Measurements from ENCODE around the gene SRRM2.
"Not testable (repeated sequence)": the region's sequence is repeated elsewhere in the genome, so short reads cannot be mapped to it uniquely, and the experiment has no call there.

SRRM2 gene

DNA sequence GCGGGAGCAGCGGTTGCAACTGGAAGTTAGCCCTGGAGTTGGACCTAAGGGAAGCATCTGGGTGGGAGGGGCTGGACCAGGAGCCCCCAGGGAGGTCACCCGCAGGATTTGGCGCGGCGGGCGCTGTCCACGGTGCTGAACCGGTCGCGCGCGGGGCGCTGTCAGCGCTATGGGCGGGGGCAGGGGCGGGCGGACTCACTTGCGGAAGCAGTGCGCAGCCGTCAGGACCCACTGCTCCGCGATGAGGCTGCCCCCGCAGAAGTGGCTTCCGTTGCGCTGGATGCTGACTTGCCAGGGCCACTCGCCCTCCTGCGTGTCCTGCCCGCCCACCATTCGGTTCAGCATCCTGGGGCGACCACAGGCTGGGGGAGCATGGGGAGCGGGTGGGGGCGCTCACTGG lies 36.9 kb upstream of the SRRM2 start:
- DNase-seq, result peak; percentile 52 to 71 (median 64)

DNA sequence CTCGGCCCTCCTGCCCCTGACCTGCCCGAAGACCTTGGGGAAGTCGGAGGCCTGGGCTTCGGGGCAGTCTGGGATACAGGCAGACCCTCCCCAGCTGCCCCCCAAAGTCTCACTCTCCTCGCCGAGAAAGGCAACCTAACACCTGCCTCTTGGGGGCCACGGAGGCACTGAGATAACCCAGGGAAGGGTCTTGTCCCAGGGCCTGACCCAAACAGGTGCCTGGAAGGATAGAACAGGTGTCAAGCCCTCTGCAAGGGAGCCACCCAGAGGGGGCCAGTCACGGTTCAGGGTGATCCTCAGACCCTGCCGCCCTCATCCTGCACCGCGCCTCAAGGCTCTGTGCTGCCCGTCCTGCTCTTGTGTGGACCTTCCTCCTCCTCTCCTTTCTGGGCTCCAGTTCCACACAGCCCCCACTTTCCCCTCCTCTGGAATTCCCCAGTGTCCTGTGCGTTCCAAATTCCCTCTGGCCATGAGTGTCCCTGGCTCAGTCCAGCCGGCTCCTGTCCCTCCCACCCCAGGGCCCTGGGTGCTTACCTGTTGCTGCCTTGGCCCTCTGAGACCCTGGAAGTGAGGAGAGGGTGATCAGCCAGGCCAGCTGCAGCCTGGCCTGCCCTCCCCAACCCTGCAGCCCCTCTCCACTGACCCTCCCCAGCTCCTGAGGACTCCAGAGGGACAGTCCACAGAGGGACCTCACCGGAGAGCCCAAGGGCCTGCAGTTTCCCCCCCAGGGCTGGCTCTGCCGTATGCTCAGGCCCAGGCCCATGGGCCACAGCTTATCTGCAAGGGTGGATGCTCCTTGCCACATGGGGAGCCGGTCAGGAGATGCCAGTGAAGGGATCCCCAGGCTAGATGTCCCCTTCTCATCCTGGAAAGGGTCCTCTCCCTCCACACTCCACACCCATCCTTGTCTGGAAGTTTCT lies 36.2 kb upstream of the SRRM2 start:
- DNase-seq, result no peak

DNA sequence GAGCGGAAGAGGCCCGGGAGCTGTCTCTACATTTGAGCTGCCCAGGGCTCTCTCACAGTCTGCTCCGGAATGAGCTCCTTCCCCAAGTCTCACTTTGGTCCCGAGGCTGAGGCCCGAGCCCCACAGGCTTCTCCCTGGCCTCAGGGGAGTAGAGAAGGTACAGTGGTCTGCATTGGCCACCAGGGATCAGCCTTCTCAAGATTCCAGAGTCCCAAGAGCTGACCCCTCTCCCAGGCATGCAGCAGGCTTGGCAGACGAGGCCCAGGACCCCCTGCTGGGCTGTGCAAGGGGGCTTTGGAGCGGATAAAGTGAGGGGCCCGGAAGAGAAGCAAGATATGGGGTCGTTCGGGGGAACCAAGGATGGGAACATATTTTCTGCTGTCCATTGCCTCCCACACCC lies 35.5 kb upstream of the SRRM2 start:
- no peak for DNase-seq

DNA sequence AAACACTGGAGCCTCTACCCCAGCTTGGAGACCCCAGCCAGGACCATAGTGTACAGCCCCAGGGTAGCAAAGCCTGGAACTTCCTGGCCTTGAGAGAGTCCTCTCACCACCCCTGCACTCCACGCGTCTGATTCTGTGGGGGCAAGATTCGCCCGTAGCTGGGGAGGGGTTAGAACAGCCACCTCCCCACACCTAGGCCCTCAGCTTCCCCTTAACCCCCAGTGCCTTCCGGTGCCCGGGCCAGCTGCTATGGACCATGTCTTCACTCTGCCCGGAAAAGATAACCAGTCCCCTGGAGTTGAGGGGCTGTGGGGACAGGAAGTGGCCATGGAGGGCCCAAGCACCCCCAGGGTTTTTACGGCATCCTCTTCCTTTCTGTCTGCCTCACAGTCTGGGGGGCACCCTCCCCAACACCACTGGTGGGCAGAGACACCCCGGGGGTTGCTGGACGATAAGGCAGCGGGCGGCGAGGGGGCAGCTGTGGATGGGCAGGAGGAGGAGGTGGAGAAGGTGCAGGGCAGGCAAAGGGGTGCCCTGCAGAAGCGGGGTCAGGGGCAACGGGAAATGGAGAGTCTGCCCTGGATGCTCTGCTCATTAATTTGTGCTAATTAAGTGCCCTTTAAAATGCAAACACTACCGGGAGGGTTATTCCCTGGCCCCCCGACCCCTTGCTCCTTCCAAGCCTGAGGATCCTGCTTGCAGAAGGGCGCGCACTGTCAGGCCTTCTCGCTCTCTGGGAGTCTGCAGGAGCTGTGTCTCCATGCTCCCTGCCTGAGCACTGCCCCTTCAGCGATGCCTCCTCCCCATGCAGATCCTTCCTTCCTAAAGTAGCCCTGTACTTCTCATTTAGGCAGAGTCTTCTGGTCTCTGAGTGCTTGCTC lies 34.8 kb upstream of the SRRM2 start:
- DNase-seq, result no peak

DNA sequence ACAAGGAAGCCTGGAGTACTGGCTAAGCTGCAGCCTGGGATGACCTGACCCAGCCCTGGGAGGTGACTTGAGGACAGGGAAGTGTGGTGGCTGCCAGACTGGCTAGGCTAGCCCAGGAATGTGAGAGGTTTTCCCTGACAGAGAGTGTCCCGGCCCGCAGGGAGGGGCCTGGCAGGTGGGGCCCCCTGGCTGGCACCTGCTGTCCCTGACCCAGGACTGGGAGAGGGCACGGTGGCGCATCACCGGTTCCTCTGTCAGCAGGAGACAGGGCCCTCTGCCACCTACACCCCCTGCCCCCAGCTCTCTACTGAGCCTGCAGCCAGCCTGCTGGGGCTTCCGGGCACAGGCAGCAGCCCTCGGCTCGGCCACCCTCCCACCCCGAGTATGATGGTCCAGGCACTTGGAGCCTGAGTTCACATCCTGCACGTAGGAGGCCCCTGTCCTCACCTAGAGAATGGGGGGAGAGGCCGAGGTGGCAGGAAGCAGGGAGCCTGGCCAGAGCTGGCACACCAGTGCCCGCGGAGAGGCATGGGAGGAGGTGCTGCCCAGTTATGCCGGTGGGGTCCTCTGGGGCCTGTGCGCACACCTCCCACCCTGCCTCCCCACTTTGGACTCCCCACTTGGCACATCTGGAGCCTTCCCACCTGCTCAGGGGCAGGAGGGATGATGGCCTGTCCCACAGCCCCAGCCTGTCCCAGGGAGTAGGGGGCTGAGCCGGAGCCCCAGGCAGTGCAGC lies 32.9 kb upstream of the SRRM2 start:
- no peak for DNase-seq

DNA sequence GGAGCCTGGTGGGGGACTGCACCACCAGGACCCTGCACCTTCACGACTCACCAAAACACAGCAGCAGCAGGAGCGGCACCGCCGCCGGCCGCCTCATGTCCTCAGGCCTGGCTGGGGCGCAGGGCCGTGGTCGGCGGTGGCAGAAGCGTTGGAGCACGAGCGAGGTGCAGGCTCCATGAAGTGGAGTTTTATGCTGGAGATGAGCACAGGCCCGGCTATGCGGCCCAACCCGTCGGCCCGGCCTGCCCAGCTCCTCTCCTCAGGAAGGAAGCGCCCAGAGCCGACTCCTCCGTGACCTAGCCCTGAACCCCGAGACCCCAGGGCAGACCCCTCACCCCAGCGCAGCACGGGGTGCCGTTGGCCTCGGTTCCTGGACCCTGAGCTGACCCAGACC lies 32.4 kb upstream of the SRRM2 start, which contains the start of gene PRSS27:
PRSS27 (minus strand) TSS at position 161 of the 394 bp plus-strand sequence; CDS start at position 97, 64 bp downstream.
- DNase-seq, result no peak

DNA sequence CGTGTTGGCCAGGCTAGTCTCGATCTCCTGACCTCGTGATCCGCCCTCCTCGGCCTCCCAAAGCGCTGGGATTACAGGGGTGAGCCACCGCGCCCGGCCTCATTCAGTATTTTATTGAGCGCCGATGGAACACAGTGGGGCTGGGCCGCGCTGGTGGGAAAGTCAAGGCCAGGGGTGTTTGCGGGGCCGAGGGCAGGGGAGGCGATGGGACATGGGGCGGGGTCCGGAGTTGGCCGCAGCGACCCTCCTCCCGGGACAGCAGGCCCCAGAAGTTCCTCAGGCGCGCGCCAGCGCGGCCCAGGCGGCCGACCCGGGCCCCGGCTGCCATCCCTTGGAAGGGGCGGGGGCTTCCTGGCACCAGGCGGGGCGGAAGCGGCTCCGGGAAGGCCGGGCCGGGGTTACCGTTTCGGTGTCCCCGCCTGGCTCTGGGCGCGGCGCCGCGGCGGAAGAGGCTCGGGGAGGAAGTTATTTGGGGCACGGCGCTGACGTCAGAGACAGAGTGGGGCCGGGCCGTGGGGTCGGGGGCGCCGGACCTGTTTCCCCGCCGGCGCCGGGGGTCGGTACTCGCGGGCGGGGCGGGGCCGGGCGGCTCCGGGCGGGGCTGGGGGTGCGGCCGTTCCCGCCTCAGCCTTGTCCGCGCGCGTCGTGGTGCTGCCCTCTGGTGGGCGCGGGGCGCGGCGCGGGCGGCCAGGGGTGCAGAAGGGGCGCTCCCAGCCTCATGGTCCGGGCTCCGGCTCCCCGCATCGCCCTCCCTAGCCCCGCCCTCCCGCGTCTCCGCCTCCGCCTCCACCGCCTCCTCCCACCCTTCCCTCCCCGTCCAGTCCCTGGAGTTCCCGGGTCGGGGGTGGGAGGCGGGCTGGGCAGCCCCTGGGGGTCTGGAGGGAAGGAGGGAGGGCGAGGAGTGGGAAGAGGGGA lies 31.5 kb upstream of the SRRM2 start:
- peak; percentile 80 to 82 (median 81) for DNase-seq

DNA sequence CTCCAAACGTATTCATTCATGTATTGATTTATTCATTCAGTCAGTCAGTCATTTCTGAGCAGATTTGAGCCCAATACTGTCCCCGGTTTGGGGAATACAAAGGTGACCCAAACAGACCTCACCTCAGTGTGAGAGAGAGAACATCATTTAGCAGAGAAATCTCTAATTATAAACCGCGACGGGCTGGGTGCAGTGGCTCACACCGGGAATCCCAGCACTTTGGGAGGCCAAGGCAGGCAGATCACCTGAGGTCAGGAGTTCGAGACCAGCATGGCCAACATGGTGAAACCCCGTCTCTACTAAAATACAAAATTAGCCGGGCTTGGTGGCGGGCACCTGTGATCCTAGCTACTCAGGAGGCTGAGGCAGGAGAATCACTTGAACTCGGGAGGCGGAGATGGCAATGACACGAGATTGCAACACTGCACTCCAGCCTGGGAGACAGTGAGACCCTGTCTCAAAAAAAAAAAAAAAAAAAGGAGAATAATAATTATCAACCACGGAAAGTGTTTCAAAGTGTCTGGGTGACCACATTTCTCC lies 30.7 kb upstream of the SRRM2 start:
- DNase-seq, result not testable (repeated sequence)

DNA sequence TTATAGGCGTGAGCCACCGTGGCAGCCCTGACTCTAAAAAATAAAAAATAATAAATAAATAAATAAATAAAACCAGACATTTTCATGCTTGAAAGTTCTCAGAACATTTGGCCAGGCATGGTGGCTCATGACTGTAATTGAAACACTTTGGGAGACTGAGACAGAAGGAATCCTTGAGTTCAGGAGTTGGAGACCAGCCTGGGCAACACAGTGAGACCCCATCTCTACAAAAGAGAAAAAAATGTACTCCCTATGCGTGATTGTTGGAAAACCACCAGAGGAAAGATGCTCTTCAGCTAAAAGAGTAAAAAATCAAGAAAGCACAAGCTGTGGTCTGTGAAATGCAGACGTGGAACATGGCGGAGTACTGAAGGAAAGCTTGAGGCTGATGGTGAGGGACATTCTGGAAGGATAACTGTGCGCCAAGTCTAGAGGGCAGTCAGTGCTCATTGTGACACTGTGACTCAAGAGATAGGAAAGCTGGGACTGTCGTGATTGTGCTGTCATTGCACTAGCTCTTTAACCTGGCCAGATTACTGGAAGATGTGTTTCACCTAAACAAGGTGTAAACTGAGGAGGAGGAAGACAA lies 28.3 kb upstream of the SRRM2 start:
- DNase-seq, result no peak

DNA sequence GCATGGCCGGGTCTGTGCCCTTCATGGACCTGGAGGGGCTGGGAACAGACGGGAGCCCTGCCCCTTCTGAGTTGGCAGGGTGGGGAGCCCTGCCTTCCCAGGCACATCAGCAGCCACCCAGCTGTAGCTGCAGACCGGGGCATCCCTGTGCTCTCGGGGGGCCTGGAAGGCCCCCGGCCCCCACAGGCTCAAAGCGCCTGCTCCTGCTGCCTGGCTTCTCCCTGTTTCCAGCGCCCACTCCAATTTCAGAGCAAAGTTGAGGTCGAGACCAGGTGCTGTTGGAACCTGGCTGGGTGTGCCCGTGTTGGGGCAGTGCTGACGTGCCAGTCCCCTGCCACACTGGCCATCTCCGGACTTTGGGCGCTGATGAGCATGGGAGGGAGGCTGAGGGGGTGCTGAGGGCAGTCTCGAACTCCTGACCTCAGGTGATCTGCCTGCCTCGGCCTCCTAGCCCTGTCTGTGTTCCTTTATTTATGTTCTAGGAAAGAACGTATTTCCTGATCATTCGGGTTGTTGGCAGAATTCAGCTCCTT lies 27.6 kb upstream of the SRRM2 start:
- no peak for DNase-seq

DNA sequence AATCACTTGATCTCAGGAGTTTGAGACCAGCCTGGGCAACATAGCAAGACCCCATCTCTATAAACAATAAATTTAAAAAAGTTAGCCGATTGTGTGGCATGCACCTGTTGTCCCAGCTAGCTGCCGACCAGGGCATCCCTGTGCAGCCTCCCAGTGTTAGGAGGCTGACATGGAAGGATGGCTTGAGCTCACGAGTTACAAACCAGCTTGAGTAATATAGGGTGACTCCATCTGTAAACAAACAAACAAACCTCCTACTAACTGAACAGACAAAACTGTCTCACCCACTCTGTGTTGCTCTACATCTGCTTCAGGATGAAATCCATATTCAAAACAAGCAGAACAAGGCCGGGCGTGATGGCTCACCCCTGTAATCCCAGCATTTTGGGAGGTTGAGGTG lies 25.5 kb upstream of the SRRM2 start:
- no peak for DNase-seq

DNA sequence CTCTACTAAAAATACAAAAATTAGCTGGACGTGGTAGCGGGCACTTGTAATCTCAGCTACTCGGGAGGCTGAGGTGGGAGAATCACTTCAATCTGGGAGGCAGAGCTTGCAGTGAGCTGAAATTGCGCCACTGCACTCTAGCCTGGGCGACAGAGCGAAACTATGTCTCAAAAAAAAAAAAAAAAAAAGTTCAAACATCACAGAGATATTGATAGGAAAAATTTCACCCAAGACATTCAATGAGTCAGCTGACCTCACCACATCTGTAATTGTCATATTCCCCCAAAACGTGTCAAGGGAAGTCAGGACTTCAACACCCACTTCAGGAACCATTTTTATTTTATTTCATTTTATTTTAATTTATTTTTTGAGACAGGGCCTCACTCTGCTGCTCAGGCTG lies 24.4 kb upstream of the SRRM2 start:
- no peak for DNase-seq

DNA sequence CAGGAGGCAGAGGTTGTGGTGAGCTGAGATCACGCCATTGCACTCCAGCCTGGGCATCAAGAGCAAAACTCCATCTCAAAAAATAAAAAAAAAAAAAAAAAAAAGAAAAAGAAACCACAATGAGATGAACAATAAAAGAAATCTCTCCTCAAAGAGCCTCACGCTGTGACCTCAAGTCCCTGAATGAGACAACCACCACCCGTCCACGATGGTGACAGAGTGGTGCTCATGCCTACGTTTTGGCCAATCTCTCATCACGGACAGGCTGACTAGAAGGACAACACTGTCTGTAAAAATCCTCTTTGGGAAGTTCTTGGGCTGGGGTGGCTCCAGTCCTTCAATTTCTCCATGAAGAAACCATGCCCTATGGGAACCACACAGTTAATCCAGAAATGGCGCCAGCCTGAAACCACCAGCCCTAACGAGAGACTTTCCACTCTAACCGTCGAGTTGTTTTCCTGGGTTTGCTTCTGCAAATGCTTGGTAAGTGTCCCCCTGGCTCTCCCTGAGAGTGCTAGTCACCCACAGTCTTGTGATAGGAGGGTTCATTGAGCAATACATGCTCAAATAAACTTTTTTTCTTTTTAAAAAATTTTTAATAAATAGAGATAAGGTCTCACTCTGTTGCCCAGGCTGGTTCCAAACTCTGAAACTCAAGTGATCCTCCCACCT lies 17.5 kb upstream of the SRRM2 start:
- DNase-seq, result no peak

DNA sequence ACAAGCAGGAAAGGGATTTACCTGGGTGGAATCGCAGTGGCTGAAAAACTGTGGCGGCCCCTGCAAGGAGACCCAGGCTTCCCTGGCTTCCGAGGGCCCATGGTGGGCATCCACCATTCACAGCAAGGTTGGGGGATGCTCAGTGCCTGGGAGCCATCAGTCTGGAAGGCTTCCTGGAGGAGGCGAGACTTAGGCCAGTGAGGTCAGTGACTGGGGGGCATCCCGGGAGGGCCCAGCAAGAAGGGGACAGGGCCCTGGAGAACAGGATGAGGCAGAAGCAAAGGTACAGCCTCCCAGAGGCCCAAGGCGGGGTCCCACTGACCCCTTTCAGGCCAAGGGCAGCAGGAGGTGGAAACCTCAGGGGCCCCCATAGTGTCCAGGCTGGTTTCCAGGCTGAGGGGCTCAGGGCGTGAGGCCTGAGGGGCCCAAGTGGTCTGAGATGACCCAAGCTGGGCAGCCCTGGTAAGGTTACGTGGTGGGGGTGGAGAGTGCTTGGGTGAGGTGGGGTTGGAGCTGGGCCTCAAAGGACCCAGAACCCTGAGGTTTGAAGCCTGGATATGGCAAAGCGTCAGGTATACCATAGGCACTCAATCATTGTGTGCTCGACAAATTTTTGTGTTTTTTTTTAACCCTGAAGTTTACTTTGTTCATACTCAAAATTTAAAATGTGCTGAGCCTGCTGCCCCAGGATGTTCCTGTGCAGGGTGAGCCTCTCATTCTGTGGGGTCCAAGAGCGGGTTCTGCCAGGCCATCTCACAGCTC lies 15.8 kb upstream of the SRRM2 start:
- DNase-seq, result no peak

DNA sequence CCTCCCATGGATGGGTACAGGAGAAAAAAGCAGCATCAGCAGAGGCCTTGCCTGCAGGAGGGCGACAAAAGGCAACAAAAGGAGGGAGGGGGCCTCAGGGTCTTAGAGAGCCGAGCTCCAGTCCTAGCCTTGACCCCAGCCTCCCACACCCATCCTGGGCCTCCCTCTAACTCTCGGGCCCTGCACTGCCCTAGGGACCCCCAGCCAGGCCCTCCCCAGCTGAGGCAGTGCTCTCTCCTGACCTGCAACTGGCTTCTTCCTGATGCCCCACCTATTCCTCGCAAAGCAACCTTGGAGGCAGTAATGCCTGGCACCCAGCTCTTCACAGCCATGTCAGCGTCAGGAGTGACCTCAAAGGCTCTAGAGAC lies 15.2 kb upstream of the SRRM2 start:
- no peak for DNase-seq

DNA sequence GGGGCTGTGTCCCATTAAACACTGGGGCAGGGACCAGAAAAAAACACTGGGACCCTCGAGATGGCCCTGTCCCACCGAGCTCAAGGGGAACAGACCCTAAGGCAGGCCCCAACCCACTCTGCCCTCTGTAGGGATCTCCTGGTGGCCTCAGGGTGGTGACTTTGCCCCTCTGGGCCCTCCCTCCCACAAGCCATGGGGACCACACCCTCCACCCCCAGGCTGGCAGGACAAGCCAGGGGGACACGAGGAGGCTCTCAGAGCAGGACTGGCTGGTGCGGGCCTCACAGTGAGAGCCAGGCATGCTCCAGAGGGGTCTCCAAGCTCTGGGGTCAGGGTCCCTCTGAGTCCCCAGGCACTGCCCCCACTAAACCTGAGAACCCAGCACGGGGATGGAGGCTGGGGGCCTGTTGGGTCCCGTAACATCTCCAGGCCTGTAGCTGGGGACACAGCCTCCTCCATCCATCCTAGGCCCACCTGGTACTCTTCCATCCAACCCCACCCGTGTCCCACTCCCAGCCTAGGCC lies 14.5 kb upstream of the SRRM2 start:
- no peak for DNase-seq

DNA sequence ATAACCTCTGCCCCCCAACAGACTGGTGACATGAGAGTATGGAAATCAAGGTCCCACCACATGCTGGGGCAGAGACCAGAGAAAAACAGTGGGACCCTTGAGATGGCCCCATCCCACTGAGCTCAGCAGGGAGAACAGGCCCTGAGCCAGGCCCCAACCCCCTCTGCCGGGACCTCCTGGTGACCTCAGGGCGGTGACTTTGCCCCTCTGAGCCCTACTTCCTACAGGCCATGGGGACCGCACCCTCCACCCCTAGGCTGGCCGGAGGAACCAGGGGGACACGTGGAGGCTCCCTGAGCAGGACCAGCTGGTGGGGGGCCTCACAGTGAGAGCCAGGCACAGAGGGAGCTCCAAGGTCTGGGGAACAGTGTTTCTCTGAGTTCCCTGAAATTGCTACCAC lies 13.8 kb upstream of the SRRM2 start:
- DNase-seq, result no peak

DNA sequence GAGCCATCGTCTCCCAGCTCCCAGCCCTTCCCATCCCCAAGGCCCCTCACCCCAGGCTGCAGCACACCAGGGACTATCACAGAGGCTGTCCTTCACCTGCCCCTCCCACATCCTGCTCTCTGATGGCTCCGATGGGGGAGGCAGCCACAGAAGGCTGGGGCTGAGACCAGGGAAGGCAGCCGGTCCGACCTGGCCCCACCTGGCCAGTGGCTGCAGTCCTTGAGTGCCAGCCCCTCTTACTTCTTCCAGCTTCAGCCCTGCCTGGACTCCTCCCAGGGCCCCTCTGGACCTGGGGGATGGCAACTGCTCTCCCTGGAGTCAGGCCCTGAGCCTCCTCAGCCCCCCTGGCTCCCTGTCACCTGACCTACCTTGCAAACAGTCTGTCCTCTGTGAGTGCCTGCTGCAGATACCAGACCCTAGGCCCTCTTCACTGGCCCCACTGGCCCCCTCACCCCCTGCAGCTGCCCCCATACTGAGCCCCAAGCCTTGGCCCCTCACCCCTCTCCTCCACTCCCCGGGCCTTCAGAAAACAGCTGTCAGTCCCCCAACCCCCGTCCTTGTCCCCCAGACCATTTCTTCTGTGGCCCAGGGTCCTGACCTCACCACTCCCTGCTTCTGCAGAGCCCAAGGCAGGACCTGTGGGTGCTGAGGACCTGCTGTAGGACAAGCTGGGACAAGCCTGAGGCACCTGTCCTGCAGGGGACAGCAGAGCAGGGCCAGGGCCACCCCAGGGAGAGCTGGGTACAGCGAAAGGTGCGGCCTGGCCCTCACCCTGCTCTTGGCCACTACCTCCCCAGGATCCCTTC lies 12.6 kb upstream of the SRRM2 start:
- no peak for DNase-seq

DNA sequence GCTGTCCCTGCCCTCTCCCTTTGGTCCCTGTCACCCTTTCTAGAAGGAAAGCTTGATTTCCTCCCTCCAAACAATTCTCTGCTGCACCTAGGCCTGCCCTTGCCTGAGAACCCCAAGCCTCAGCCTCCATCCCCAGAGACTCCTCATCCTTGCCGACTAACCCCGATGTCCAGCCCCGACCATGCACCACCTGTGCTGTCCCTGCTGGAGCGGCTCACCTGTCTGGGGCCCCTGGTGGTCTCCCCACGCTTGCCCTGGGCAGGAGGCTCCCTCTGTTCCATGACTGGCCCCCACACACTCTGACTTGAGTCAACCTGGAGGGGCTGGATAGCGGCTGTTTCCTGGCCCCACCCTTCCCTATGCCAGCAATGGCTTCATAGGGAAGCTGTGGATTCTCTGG lies 12.0 kb upstream of the SRRM2 start:
- DNase-seq, result no peak
